Right lobe of liver (tissue), 4 donors: Measurements from ENCODE around the gene TOMM70.

ENCODE experiments used
- POLR2A ChIP-seq: fragments of 450-650 bp; IDR thresholded peaks from one replicate; pipeline ENCODE4 v1.6.1; 2017; ENCODE audit warnings: antibody characterized with exemption, mild to moderate bottlenecking
- TF ChIP-seq, protein P1 (sequence below), 4 donors: fragments of 200-600 bp in 3 of 4; fragments of 450-650 bp in 1 of 4; IDR thresholded peaks; one replicate each; pipeline versions ENCODE4 v1.5.1 to v1.8.0; 2016 to 2022; ENCODE audit warnings: antibody characterized with exemption in 4 of 4, mild to moderate bottlenecking in 2 of 4
- donor health status: DM: no; HTN: no; CAD: no.
- donor health status: DM: no; HTN: no; CAD: no.
- donor health status: DM: no; HTN: yes; CAD: no.

- TF ChIP-seq POLR2A = no peak
- TF ChIP-seq, protein P1, sequence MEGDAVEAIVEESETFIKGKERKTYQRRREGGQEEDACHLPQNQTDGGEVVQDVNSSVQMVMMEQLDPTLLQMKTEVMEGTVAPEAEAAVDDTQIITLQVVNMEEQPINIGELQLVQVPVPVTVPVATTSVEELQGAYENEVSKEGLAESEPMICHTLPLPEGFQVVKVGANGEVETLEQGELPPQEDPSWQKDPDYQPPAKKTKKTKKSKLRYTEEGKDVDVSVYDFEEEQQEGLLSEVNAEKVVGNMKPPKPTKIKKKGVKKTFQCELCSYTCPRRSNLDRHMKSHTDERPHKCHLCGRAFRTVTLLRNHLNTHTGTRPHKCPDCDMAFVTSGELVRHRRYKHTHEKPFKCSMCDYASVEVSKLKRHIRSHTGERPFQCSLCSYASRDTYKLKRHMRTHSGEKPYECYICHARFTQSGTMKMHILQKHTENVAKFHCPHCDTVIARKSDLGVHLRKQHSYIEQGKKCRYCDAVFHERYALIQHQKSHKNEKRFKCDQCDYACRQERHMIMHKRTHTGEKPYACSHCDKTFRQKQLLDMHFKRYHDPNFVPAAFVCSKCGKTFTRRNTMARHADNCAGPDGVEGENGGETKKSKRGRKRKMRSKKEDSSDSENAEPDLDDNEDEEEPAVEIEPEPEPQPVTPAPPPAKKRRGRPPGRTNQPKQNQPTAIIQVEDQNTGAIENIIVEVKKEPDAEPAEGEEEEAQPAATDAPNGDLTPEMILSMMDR (IDR thresholded peaks at IDR 0.05) = no peak
Observed at GRCh38 chr3:100395679-100396431, 5.0 kb downstream of the TOMM70 start.
